Medulla oblongata (tissue), 1 donor: Measurements from ENCODE around the gene CHD2.
A peak's percentile ranks its signal among the peaks of the same experiment; 100 is the strongest.
"Not testable (repeated sequence)": the region's sequence is repeated elsewhere in the genome, so short reads cannot be mapped to it uniquely, and the experiment has no call there.

Experiments
- DNase-seq: peaks from one replicate; pipeline ENCODE4 v3.0.0-alpha.2; 2015; ENCODE audit errors: extremely low spot score

The CHD2 gene

GRCh38 chr15:92899948-92900730 lies at the start of gene CHD2:
TSS of gene CHD2 (plus strand) at chr15:92900324. CDS start at chr15:92901238, 914 bp downstream.
- DNase-seq = peak; percentile 87

GRCh38 chr15:92853222-92853621 lies 46.9 kb upstream of the CHD2 start:
- no peak for DNase-seq

GRCh38 chr15:92861742-92862141 lies 38.4 kb upstream of the CHD2 start:
- DNase-seq = no peak

- no peak for DNase-seq
These were observed 35.9 kb upstream of the CHD2 start for GRCh38 chr15:92864127-92864814.

GRCh38 chr15:92869263-92869940 lies 30.7 kb upstream of the CHD2 start:
- no peak for DNase-seq

GRCh38 chr15:92870010-92870591 lies 30.0 kb upstream of the CHD2 start:
- no peak for DNase-seq

GRCh38 chr15:92872967-92873366 lies 27.2 kb upstream of the CHD2 start:
- not testable (repeated sequence) for DNase-seq

- no peak for DNase-seq
These were observed 23.1 kb upstream of the CHD2 start for GRCh38 chr15:92877000-92877399.

GRCh38 chr15:92877416-92877815 lies 22.7 kb upstream of the CHD2 start:
- DNase-seq = no peak

- DNase-seq = no peak
These were observed 21.5 kb upstream of the CHD2 start for GRCh38 chr15:92878593-92879053.

GRCh38 chr15:92879949-92880725 lies 20.0 kb upstream of the CHD2 start:
- peak; percentile 41 for DNase-seq

GRCh38 chr15:92880796-92881195 lies 19.3 kb upstream of the CHD2 start:
- peak; percentile 30 for DNase-seq

GRCh38 chr15:92881211-92881754 lies 18.8 kb upstream of the CHD2 start:
- peak; percentile 53 for DNase-seq

- peak; percentile 100 for DNase-seq
These were observed 18.1 kb upstream of the CHD2 start for GRCh38 chr15:92881802-92882696.

GRCh38 chr15:92882697-92883162 lies 17.4 kb upstream of the CHD2 start:
- no peak for DNase-seq

- DNase-seq = no peak
These were observed 16.8 kb upstream of the CHD2 start for GRCh38 chr15:92883163-92883875.

GRCh38 chr15:92883876-92884435 lies 16.2 kb upstream of the CHD2 start:
- DNase-seq = peak; percentile 66

- peak; percentile 51 for DNase-seq
These were observed 15.5 kb upstream of the CHD2 start for GRCh38 chr15:92884436-92885223.
